Measurements from ENCODE around the gene ERG.

Gene ERG

DNA sequence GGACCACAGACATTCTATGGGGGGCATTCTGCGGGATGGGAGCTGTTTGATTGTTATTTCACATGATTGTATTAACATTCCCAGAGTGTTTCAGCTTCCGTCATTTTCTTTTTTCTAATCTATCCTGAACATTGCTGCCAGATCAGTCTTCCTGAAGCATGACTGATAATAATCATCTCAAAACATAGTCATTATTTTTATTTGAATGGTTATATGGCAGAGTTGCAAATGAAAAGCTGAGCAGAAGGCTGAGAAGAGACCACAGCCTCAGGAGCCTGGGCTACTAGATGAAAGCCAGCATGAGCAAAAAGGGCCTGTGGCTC lies 109.0 kb downstream of the ERG start:
- DNase-seq: no peak

DNA sequence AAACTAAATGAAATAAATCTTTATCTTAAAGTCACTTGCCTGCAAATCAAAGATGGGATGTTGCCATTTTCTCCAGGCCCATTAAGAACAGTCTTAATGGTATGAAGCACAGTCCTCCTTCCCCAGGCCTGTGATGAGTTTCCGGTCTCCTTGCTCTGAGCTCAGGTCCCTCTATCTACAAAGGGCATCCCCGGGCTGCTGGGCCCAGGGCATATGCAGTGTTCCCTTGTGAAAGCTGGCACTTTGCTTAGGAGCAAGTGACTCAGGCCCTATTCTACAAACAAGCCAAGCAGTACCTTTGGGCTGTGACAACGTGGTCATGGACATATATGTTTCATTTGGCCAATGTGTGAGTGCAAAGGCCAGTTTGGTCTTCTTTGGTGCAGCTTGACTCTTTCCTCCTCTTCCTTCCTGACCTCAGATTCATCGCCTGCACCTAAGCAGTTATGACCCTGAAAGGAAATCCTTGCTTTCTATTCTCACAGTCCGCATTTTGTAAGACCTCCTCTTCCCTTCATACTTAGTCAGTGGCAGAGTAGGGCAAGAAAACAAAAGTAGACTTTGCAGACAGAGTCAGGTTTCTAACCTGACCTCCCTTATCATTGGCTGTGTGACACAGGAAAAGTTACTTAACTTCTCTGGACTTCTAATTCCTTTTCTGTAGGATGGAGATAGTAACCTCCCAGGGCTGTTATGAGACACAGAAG lies 109.5 kb downstream of the ERG start:
- peak; percentile 39 for DNase-seq

DNA sequence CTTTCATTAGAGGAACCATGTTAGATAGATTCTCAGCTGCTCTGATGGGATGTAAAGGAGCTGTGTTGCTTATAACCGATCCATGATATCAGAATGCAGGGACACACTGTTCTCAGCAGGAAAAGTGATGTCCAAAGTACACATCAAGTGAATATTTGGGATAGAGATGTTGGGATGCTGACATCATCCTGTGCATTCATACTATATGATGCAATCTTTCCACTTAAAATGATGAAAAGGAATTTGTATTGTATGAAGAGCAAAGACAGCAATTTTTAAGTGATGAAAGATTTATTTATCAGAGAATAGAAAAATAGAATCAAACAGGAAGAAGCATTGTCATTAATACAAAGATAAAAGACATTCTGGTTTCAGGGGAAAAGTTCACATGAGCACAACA lies 110.1 kb downstream of the ERG start:
- peak; percentile 68 for DNase-seq

DNA sequence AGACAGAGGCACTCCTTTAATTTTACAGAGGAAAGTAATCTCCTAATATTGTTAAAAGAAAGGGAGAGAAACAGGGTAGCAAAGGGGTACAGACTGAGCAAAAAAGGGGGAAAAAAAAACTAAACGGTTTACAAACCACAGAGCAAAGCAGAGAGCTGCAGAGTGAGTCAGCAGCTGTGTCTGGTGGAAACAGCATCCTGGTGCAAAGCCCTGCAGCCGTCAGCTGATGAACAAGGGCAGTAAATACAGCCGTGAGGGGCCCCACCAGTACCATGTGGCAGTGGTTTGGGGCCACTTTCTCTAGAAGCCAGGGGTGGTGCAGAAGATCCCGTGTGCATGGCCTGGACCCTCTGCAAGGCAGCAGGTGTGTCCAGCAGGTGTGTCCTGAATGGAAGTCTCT lies 111.3 kb downstream of the ERG start:
- DNase-seq: peak; percentile 45

DNA sequence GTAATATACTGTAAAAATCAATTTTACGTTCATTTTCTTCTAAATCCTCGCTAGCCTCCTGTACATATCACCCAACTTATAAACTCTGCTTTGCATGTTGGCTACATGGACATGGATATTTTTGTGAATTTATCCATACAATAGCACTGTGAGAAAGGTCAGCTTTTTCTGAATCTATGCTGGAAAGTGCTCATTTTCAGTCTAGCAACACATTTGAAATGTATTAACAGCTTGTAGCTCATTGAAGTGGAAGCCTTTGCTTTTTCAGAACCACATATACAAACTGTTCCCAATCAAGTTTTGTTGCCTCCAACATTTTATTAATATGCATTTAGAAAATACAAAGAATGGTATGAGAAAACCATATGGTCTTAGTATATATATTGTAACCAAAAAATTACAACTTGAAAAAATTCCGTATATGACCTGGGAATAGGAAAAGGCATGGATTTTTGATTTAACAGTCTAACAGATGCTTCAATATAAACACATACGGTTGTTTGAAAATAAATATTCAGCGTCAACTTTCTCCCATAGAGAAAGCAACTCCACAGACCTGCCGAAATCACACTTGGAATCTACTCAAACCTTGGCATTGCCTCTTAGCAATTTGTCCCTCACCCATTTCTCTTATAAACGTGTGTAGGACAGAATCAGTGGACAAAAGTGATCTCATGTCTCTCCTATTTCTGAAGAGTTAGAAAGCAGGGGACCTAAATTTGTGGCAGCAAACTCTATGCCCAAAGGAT lies 112.7 kb downstream of the ERG start:
- no peak for DNase-seq

DNA sequence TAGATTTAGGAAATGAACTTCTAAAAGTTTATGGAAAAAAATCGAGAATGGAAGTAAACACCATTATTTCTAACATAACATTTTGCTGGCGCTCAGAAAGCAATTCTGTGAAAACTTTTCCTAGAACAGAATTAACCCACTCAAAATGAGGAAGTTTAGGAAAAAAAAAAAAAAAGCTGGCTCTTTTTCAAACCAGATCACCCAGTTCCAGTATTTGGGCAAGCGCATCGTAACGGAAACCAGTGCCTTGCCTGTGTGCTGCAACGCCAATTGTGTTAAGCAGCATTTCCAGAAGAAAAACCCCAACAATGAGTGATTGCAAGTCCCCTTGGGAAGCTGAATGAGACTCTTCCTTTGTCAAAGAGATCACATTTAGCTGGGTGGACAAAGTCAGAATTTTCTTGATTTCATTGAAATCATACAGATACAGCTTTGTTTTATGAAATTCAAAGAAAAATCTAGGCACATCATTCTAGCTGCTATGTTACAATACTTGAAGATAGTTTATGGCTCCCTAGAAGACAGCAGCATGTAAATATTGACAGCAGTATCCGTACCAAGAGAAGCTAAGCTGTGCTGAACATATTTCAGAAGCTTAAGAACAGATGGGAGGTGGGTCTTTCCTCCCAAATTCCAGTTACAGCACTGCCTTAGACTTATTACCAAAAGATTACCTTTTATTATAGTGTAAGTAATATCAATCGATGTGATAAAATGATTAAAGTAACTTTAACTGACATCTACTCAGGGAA lies 113.4 kb downstream of the ERG start:
- DNase-seq: no peak

DNA sequence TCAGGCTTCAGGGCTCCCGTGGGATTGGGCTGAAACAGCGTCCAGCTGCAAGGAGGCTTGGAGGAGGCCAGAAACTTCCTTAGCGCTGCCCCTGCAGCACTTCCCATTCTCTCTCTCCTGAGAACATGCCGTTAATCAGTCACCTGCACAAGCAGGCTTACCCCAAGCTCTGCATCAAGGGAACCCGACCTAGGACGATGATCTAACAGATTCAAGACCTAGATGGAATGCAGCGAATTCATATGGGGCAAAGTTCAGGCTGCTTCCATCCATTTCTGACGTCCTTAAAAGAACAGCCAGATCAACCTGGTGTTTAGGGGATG lies 114.1 kb downstream of the ERG start:
- no peak for DNase-seq

DNA sequence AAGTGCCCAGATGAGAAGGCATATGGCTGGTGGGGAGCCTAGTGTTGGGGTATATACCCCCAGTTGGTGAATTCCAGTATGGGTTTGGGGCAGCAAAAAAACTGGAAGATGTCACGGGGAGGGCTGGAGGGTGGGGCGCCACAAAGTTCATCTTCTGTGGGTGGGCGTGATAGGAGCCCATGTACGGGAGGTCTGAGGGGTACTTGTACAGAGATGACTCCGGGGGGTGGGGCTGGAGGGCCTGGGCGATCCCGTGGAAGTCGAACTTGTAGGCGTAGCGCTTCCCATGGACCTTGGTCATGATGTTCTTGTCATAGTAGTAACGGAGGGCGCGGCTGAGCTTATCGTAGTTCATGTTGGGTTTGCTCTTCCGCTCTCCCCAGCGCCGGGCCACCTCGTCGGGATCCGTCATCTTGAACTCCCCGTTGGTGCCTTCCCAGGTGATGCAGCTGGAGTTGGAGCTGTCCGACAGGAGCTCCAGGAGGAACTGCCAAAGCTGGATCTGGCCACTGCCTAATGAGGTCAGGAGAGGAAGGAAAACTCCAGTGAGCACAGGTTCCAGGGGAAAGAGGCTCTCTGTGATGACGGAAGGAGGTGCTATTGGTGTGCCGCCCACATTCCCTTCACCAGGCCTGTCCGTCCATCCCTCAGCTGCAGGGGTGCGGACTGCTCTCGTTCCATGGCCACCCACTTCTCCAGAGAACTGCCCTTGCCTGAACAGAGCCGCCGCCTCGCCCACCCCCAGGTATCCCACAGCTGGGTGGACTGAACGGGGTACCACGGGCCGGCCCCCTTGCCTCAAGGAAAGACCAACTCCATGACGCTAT lies 114.7 kb downstream of the ERG start:
- no peak for DNase-seq

DNA sequence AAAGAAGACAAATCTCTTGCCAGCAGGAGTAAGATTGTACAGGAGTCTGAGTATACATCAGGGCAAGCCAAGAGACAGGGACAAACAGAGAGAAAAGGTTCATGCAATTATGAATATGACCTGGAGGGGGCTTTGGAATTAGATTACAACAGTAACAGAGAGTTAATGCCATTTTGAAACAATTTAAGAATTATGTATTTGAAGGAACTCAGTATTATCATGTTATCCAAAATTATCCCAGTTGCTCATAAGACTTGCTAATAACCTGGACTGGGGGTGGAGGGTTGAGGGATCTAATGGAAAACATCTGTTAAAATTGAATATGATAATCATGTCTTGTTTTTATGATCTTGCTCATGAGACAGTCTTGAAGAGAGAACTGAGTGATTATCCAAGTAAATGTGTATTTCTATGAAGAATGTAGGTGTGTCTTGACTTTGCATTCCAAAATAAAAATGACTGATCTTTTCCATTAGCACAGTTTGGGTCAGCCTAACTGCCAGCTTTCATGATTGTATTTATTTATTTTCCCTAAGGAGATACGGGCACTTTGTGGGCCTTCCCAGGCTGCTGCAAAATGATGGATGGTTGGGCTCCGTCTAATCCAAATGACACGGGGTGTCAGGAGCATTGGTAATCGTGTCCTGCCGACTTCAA lies 117.7 kb downstream of the ERG start:
- peak; percentile 48 for DNase-seq

DNA sequence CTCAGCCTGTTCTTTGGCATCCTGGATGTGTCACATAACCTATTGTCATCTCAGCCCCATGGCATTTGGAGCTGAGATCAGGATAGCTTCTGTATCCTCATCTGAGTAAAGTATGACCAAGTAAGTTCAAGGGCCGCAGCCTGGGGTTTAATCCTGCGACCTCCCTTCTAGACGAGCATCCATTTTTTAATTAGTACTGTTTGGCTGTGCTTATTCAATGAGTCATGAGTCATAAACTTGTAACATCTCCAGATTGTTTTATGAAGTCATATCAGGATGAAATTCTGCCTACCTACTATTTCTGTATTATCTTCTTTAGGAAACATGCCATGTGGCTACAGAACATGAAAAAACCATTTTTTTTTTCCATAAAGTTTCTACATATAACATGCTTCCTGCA lies 119.1 kb downstream of the ERG start:
- peak; percentile 8 for DNase-seq

DNA sequence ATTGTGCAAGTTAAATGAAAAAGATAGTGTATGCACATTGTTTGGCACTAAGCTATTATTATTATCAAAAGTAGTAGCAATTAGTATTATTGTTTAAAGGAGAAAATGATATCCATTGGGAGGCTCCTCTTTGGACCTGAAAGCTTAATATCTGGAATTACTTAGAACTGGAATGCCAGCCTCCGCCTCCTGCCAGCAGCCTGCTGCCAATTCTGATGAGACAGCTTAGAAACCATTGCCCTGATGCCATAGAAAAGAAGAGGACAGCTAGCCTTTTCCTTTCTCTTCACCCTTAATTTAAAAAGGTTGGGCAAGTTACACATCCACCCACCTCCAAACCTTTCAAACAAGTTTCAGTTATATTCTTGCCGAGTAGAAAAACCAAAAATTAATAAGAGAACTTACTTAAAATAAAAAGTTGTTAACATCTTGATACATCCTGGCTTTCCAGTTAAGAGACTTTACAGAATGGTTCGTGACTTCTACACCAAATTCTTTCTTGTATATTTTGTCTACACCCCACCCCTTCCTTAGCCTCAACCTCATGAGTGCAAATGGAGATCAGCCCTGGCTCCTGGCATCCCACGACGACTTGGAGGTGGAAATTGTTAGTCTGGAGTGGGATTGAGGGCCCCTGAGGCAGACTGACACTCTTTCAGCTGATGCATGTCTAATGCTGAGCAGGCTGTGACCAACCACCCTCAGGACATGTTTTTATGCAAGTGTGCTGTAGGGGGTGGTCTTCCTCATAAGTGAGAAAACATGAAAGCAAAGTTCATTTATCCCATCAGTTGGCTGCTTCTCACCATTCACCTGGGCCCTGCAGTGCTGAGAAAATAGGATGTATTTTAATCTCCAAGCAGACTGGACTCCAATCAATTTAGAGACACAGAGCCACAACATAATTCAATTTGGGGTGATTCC lies 120.8 kb downstream of the ERG start:
- no peak for DNase-seq

DNA sequence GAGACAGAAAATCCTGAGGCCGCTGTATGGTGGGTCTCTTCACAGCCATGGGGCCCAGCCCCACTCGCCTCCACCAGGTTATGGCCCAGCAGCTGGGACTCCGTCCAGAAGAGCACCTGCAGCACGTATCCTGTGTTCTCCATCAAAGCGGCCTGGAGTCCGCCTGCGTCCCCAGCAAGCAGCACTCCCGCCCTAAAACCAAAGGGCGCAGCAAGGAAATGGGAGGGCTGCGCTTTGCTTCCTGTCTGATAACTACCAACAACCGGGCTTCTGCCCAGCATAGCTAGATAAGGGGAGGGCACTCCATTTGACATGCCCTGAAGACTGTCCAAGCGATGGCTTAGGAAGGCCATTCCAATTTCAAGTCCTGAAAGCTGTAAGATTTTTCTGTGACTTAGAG lies 121.6 kb downstream of the ERG start:
- DNase-seq: no peak

DNA sequence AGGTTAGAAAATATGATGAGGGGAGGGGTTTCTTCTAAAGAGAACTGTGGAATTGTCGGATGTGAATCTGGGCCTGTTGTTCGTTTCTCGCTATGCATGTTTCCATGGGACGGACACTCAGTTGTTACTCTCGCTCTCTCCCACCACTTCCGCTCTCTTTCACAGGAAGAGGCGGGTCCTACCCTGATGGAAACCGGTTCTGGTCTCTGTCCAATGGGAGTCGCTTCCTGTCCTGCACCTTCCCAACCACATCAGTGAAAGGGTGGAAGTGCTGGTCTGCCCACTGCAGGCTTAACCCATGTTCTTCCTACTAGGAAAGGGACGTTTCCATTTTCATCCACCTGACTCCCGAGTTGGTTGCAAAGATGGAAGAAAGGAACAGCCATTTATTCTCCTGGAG lies 122.0 kb downstream of the ERG start:
- DNase-seq: no peak

DNA sequence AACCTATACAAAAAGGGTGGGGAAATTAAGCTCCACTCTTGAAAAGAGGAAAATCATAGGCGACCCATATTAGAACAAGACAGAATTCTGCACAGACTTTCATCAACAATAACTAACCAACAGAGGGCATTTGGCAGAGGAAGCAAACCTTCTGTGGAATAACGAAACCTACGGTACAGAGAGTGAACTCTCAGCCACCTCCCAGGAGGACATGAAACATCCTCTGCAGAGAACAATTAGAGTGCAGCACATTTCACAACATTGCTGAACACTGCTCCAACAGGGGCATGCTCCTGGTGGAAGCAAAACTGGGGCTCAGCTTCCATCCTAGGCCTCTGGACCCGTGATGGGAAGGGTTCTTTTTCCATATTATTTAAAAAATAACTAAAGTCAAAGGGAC lies 130.6 kb downstream of the ERG start:
- DNase-seq: no peak

DNA sequence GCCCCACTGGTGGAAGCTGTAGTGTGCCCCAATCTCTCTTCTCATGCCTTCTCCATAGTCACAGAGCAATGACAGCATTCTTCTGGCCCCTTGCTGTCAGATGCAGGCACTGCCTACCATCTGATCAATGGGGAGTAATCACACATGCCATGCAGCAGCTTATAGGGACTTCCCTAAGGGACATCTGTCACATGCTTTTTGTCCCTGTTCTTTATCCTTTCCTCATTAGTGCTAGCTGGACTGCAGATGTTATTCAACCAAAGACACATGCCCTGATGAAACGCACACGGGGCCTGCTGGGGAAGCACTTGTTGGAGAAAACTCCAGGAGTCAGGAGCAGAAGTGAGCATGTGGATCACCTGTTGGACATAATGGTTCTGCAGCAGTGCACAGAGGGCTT lies 132.8 kb downstream of the ERG start:
- DNase-seq: no peak

DNA sequence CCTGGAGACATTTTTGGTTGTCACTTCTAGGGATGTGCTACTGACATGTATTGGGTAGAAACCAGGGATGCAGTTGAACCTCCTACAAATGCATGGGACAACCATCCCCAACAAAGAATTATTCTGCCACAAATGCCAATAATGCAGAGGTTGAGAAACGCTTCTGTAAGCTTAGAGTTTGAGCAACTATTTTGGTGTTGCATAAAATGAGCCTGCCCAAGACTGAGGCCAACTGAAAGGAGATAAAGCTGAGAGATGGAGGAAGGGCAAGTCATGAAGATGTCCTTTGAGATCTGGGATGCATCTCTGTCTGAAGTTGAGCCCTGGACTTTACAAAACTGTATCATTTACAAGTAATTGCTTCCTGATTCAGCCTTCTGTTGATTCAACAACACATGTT lies 134.6 kb downstream of the ERG start:
- no peak for DNase-seq

DNA sequence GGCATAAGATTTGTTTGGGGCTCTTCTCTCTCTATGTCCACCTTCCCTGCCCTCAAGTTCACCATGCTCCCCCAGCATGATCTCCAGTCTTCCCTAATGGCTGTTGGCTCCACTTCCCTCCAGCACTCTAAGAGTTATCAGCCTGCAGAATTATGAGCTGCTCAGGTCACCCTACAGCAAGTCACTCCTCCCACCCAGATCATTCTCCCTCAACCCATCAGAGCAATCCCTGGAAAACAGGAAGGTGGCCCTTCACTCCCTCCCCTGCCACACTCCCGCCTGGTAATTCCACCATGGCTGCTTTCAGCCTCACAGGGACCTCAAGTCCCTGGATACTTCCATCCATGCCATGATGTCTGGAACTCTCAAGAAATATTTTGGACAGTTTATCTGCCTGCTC lies 137.0 kb downstream of the ERG start:
- no peak for DNase-seq

DNA sequence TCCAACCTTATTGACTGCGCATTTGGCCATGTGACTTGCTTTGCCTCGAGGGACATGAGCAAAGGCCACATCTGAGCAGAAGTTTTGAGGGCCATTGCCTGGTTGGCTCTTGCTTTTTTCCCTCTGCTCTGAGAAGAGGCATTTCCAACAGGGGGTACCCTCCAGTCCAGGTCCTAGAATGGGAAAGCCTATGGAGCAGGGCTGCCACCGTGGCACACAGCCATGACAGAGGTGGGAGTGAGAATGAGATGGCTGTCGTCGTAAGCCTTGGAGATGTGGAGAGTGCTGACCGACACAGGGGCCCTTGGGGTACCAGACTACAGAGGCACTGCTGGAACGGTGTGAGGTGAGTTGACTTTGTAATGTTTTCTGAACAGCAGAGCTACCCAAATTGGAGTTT lies 138.4 kb downstream of the ERG start:
- DNase-seq: no peak

DNA sequence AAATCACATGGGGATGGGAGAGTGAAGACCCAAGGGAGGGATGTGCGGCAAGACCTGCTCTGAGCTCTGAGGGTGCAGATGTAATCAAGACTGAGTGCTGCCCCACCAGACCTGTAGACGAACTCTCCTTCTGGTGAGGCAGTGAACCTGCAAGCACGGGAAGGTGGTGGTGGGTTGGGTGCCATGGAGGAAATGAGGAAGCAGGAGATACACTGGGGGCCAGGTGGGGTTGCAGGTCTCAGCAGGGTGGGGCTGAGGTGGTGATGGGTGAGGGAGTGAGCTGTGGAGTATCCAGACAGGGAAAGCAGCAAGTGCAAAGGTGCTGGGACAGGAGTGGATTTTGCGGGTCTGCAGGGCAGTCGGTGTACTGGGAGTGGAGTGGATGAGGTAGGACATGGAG lies 139.2 kb downstream of the ERG start:
- no peak for DNase-seq

DNA sequence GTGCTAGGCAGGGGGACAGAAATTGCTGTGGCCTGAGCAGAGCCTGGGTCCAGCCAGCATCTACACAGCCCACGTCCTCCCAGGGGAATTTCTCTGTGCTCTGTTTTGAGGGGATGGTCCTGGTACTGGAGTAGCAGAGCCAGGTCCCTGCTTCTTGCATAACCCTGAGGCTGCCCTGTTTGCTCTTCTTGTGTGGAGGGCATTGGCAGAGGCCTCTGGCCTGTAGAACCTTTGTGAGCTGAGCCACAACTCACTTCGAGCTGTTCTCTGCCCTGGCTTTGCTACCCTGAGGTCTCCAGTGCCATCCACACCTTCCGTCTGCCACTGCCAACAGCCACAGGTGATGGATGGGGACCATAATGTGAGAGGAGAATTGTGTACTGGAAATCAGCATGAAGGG lies 139.6 kb downstream of the ERG start:
- no peak for DNase-seq

DNA sequence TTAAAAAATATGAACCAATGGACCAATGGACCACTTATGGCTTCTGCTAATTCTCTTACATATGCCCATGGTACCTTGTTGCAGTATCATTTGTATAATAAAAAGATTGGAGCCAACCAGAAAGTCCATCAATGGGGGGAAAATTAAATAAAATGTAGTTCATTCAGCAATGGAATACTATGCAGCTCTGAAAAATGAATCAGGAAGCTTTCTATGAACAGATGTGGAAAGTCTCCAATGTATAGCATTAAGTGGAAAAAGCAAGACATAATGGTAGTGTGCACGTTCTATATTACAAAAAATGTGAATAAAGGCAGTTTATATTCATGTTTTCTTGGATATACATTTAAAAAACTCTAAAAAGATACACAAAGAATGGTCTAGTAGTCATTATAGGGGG lies 140.2 kb downstream of the ERG start:
- no peak for DNase-seq
